Measurements from ENCODE around the gene TRAM2. TPM values are rescaled to one million over a fixed set of nuclear protein-coding genes. Genes with fewer than 3 reads are reported as not detected.
"Not testable (repeated sequence)": the region's sequence is repeated elsewhere in the genome, so short reads cannot be mapped to it uniquely, and the experiment has no call there.

TRAM2 gene
- total RNA-seq, 1 donor from 2014 or later, result 12.6 TPM

DNA sequence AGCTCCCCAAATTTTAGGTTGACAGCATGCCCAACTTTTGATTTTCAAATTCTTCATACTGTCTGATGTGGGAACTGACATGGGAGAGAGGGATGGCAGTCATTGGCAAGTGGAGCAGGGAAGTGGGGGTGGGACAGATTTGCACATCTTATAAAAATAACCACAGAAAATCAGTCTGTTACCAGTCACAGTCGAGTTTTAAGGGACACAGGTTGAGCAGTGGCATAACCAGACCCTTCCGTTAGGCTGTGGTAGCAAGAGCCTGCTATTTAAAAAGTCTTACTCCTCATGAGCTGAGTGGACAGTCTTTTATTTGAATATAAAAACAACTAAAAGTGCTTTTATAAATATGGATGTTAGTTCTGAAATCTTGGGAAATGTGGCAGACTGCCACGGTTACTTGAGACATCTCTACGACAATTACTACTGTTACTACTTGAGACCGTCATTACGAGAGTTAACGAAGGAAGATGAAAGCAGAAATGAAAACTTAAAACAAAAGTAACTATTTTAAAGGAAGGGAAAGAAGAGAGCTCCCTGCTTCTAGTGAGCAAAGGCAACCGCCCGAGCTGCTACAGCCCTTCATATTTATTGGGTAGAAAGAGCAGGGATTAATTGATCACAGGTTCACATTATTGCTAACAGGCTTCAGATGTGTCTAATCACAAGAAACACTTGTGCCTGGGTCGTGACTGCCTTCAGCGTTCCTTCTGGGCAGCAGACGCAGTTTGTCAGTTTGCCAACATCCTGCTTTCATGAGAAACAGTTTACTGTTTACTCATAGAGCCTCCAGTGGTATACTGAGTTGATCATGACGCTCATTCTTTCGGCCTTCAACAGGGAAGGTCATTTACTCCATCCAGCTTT, 85.4 kb downstream of the TRAM2 start:
- intact Hi-C loops (cut with DNase I), result loop anchor here (10.0 kb wide), 1 partner anchor 173 kb away; no protein-coding TSS in a partner anchor
- no peak for DNase-seq (ENCODE audit: missing footprints)
- no peak for ATAC-seq

DNA sequence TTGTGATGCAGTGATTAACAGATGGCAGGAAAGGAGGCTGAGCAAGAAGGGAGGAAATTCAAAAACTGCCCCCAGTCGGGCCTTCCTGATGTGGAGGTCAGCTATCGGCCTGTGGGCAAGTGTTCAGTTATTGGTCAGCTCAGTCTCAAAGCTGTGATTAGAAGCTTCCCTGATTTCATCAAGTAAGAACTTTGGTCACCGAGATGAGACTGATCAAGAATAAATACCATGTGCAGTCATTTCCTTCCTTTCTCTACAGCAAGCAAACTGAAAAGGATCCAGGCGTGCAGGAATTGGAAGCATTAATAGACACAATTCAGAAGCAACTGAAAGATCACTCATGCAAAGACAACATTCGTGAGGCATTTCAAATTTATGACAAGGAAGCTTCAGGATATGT, 87.0 kb downstream of the TRAM2 start:
- intact Hi-C loops (cut with DNase I), result loop anchor here (10.0 kb wide), 1 partner anchor 175 kb away; no protein-coding TSS in a partner anchor
- no peak for DNase-seq (ENCODE audit: missing footprints)
- no peak for ATAC-seq

DNA sequence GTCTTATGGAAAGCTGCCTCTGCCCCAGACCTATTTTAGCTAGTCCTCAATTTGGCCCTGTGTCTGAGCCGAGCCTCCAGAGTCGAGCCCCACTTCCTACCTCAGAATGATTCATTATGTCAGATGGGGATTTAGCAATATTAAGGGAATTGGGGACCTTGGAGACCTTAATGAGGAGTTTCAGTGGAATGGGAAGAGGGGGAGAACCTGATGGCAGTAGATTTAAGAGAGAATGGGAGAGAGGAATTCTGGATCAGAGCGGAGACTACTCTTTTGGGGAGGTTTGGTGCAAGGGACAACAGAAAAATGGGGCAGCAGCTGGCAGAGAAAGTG, 93.2 kb downstream of the TRAM2 start:
- no peak for DNase-seq (ENCODE audit: missing footprints)
- intact Hi-C loops (cut with DNase I), result no loop called here
- no peak for ATAC-seq

DNA sequence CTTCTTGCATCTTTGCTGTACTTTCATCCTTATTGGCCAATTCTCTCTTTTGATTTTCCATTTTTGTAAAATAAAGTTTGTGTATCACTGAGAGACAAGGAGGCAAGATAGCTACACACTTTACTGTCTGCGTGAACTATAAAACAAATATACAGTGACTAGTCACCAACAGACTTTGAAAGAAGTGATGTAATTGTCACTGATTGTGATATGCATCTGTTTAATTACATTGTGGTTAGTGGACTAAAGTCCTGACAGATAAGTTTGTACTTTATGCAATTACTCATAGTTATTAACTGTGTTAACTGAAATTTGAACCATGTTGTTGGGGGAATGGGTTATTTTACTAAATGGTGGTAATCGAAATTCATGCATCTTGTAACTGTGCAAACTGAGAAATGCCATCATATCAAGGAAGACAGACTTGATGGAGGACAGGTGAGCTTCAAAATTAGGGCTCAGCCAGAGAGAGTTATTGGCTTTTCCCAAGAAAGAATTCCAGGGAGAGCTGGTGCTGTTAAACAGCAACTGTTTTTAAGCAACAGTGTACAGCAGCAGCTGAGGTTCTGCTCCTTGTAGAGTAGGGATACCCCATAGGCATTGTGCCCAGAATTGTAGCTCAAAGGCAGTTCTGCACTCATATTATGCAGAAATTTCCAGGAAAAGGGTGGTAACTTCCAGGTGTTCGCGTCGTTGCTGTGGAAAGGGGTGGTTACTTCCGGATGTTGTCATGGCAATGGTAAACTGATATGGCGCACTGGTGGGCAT, 93.8 kb downstream of the TRAM2 start:
- no peak for ATAC-seq
- no peak for DNase-seq (ENCODE audit: missing footprints)
- intact Hi-C loops (cut with DNase I), result no loop called here

DNA sequence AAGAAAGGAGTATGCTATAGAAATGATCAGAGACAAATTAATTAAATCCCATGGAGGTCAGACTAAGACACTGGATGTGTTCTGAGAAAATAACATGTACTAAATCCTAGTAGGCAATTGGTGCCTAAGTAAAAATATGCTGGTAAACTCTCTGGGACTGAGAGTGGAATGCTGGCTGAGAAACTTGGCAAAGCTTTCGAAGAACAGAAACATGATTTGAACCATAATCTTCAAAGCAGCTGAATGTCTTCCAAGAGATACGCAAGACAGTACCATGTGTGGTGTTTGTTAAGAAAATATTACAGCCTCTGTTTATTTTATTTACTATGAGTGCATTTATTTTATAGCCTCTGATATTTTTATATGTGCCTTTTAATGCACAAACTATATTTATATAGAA, 101.6 kb downstream of the TRAM2 start:
- DNase-seq (ENCODE audit: missing footprints), result no peak
- no peak for ATAC-seq
- intact Hi-C loops (cut with DNase I), result no loop called here

DNA sequence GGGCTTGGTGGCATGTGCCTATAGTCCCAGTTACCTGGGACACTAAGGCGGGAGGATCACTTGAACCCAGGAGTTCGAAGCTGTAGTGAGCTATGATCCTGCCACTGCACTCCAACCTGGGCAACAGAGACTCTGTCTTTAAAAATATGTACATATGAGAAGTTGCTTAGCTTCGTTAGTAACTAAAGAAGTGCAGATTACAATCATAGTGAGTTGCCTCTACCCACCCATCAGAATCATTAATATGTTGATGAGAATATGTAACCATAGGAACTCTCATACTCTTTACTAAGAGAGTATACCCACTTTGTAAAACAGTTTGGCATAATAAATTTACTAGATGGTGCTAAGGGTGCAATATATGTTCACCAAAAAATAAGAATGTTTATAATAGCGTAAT, 102.7 kb downstream of the TRAM2 start:
- no peak for DNase-seq (ENCODE audit: missing footprints)
- intact Hi-C loops (cut with DNase I), result no loop called here
- ATAC-seq, result no peak

DNA sequence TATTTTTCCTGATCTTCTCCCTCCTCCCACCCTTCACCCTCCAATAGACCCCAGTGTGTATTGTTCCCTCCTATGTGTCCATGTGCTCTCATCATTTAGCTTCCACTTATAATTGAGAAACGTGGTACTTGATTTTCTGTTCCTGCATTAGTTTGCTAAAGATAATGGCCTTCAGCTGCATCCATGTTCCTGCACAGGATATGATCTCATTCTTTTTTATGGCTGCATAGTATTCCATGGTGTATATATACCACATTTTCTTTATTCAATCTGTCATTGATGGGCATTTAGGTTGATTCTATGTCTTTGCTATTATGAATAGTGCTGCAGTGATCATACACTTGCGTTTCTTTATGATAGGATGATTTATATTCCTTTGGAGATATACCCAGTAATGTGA, 115.7 kb downstream of the TRAM2 start:
- ATAC-seq; DNase-seq (ENCODE audit: missing footprints); intact Hi-C loops (cut with DNase I): not testable (repeated sequence)

DNA sequence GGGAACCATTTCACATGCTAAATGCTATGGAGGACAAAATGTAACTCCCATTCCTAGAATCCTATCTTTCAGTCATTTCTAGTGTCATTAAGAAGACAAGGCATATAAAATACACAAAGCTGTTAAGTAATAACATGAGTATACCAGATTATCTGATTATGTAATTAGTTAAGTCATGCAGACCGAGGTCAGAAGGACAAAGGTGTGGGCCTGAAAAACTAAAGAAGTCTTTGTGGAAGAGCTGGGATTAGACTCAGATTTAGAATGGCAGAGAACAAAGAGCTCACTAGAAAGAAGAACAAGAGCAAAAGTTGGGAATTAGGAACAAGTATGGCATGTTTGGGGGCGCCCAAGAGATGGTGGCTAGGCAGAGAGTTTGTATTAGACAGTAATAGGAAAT, 119.8 kb downstream of the TRAM2 start:
- intact Hi-C loops (cut with DNase I), result no loop called here
- no peak for DNase-seq (ENCODE audit: missing footprints)
- ATAC-seq, result no peak

DNA sequence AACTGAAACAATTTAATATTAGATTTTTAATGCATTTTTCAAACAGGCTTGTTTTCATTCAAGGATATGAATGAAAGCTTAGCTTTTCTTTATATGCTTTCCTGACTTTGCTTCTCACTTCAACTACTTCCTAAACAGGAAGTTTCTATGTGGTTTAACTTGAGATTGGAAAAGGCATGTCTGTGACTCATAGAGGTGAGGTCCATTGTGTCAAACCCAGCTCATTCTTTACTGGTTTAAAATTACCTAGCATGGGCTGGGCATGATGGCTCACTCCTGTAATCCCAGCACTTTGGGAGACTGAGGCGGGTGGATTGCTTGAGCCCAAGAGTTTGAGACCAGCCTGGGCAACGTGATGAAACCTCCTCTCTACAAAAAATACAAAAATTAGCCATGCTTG, 122.3 kb downstream of the TRAM2 start:
- DNase-seq (ENCODE audit: missing footprints) (no peak), ATAC-seq (no peak)
- intact Hi-C loops (cut with DNase I), result no loop called here

Other genes starting within 250 kb of the TRAM2 start
- 1.9 TPM for gene PAQR8, start 214.9 kb downstream of the TRAM2 start, total RNA-seq
- 4.8 TPM for gene EFHC1, start 156.7 kb downstream of the TRAM2 start, total RNA-seq
- 8.7 TPM for gene TMEM14A, start 94.1 kb upstream of the TRAM2 start, total RNA-seq
- not detected for gene GSTA2, start 186.4 kb upstream of the TRAM2 start, total RNA-seq
- gene GSTA1, start 226.8 kb upstream of the TRAM2 start, total RNA-seq, result not detected